ENCODE data around the gene MIDN.

The MIDN gene

GRCh38 chr19:1222394-1222793 is 26.0 kb upstream of the MIDN start:
- peaks cover 63% of the 10 kb centered on the region for H3K36me3 ChIP-seq (ENCODE audit: control insufficient read depth, low read length)
- H3K9me2 ChIP-seq (replicated peaks; ENCODE audit: control insufficient read depth, low read length) = no peaks in the 10 kb centered on the region
- no peak overlapping the region for H3K4me2 ChIP-seq (ENCODE audit: low read length)
- no peak overlapping the region for H3K27ac ChIP-seq (ENCODE audit: low read depth, low read length)
- H3K4me1 ChIP-seq (ENCODE audit: control insufficient read depth, low read length) = no peaks in the 10 kb centered on the region
- no peaks in the 10 kb centered on the region for H3F3A ChIP-seq (ENCODE audit: control insufficient read depth, insufficient read depth)
- no peak for TF ChIP-seq EZH2phosphoT487 (IDR thresholded peaks at IDR 0.05; ENCODE audit: borderline replicate concordance, low read length)
- TF ChIP-seq, protein P1, sequence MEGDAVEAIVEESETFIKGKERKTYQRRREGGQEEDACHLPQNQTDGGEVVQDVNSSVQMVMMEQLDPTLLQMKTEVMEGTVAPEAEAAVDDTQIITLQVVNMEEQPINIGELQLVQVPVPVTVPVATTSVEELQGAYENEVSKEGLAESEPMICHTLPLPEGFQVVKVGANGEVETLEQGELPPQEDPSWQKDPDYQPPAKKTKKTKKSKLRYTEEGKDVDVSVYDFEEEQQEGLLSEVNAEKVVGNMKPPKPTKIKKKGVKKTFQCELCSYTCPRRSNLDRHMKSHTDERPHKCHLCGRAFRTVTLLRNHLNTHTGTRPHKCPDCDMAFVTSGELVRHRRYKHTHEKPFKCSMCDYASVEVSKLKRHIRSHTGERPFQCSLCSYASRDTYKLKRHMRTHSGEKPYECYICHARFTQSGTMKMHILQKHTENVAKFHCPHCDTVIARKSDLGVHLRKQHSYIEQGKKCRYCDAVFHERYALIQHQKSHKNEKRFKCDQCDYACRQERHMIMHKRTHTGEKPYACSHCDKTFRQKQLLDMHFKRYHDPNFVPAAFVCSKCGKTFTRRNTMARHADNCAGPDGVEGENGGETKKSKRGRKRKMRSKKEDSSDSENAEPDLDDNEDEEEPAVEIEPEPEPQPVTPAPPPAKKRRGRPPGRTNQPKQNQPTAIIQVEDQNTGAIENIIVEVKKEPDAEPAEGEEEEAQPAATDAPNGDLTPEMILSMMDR (IDR thresholded peaks at IDR 0.05; ENCODE audit: low read depth, low read length, poor library complexity, severe bottlenecking) = no peak
- H3K79me2 ChIP-seq (ENCODE audit: control insufficient read depth, low read length) = peaks cover 31% of the 10 kb centered on the region
- H3K4me3 ChIP-seq (ENCODE audit: low read length) = no peak overlapping the region
- H3K27me3 ChIP-seq (ENCODE audit: control insufficient read depth, low read length) = no peaks in the 10 kb centered on the region
- H4K20me1 ChIP-seq (ENCODE audit: control insufficient read depth, insufficient read depth, low read depth, low read length) = peaks cover 5% of the 10 kb centered on the region; the same call in 1 of the 2 replicates
- no peaks in the 10 kb centered on the region for H3K9me3 ChIP-seq (ENCODE audit: control insufficient read depth, insufficient read depth, low read length)

DNA sequence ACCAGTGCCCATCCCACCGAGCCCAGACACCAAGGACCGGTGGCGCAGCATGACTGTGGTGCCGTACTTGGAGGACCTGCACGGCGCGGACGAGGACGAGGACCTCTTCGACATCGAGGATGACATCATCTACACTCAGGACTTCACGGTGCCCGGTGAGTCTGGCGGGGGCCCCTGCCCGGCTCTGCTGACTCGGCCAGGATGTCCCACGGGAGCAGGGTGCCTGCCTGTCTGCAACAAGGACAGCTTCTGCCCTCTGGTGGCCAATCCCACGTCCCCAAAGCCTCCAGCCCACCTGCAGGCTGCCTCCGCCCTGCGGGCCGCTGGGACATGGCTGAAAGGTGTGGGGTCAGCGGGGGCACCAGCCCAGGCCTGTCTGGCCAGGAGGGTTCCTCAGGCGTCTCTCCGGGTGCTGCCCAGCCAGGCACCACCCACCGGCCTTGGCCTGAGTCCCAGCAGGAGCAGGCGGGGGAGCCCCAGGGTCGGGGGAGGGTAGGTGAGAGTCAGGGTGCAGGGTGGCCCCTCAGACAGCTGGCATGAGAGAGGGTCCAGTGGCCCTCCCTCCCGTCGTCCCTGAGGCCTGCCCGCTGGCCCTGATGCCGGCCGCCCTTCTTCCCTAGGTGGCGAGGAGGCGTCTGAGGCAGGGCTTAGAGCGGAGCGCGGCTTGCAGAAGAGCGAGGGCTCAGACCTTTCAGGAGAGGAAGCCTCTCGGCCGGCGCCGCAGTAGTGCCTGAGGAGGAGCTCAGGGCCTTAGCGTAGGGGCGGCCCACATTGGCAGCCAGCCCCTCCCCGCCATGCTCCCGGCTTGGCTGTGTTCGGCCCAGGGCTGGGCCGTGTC is 25.1 kb upstream of the MIDN start:
- TF ChIP-seq, protein P1 (IDR thresholded peaks at IDR 0.05; ENCODE audit: low read depth, low read length, poor library complexity, severe bottlenecking) = peak; percentile 62
- TF ChIP-seq EZH2phosphoT487 (IDR thresholded peaks at IDR 0.05; ENCODE audit: borderline replicate concordance, low read length) = no peak
- Histone ChIP-seq H3K79me2 (ENCODE audit: control insufficient read depth, low read length) (peaks cover 22% of the 10 kb centered on the region), H3K4me2 (ENCODE audit: low read length) (no peak overlapping the region), H4K20me1 (ENCODE audit: control insufficient read depth, insufficient read depth, low read depth, low read length) (peaks cover 3% of the 10 kb centered on the region; the same call in 1 of the 2 replicates), H3K4me3 (ENCODE audit: low read length) (no peak overlapping the region), H3K36me3 (ENCODE audit: control insufficient read depth, low read length) (peaks cover 65% of the 10 kb centered on the region), H3K9me3 (ENCODE audit: control insufficient read depth, insufficient read depth, low read length) (no peaks in the 10 kb centered on the region), H3K9me2 (replicated peaks; ENCODE audit: control insufficient read depth, low read length) (no peaks in the 10 kb centered on the region), H3K27me3 (ENCODE audit: control insufficient read depth, low read length) (no peaks in the 10 kb centered on the region), H3K4me1 (ENCODE audit: control insufficient read depth, low read length) (no peaks in the 10 kb centered on the region), H3K27ac (ENCODE audit: low read depth, low read length) (no peak overlapping the region), H3F3A (ENCODE audit: control insufficient read depth, insufficient read depth) (no peaks in the 10 kb centered on the region)

- Histone ChIP-seq H3K4me2 (ENCODE audit: low read length) (no peak overlapping the region), H3K27me3 (ENCODE audit: control insufficient read depth, low read length) (no peaks in the 10 kb centered on the region), H3K27ac (ENCODE audit: low read depth, low read length) (no peak overlapping the region), H3K9me2 (replicated peaks; ENCODE audit: control insufficient read depth, low read length) (no peaks in the 10 kb centered on the region), H3F3A (ENCODE audit: control insufficient read depth, insufficient read depth) (no peaks in the 10 kb centered on the region), H3K4me3 (ENCODE audit: low read length) (no peak overlapping the region), H3K79me2 (ENCODE audit: control insufficient read depth, low read length) (peaks cover 12% of the 10 kb centered on the region), H4K20me1 (ENCODE audit: control insufficient read depth, insufficient read depth, low read depth, low read length) (no peaks in the 10 kb centered on the region), H3K36me3 (ENCODE audit: control insufficient read depth, low read length) (peaks cover 65% of the 10 kb centered on the region), H3K9me3 (ENCODE audit: control insufficient read depth, insufficient read depth, low read length) (no peaks in the 10 kb centered on the region), H3K4me1 (ENCODE audit: control insufficient read depth, low read length) (no peaks in the 10 kb centered on the region)
- TF ChIP-seq, protein P1 (IDR thresholded peaks at IDR 0.05; ENCODE audit: low read depth, low read length, poor library complexity, severe bottlenecking) = no peak
- no peak for TF ChIP-seq EZH2phosphoT487 (IDR thresholded peaks at IDR 0.05; ENCODE audit: borderline replicate concordance, low read length)
Observed at GRCh38 chr19:1224047-1224825, 24.1 kb upstream of the MIDN start.
